CD14-positive monocyte (primary cell): ENCODE data around the gene ARID4B. TPM values are rescaled to one million over a fixed set of nuclear protein-coding genes. Genes with fewer than 3 reads are reported as not detected.

Source experiments
- DNase-seq, 3 donors: peaks; one replicate each; pipeline ENCODE4 v3.0.0-alpha.2; 2011 to 2022
- H2AFZ ChIP-seq: 2 replicates; pipeline ENCODE4 v1.6.0; 2012; ENCODE audit warnings: mild to moderate bottlenecking, low read depth, low read length, inconsistent platforms; ENCODE audit not compliant: insufficient read depth, poor library complexity, severe bottlenecking
- H3K27ac ChIP-seq, 2 donors: 1 replicate in 1 of 2; 2 replicates in 1 of 2; pipeline ENCODE4 v1.5.1; 2012 to 2013; ENCODE audit warnings: low read length in 2 of 2, control low read depth in 1 of 2, inconsistent platforms in 1 of 2, low read depth in 1 of 2, mild to moderate bottlenecking in 1 of 2
- H3K27me3 ChIP-seq, 2 donors: one replicate each; pipeline versions ENCODE4 v1.6.0 to v1.6.1; 2011 to 2013; ENCODE audit warnings: low read length in 2 of 2; ENCODE audit not compliant: control insufficient read depth in 2 of 2, insufficient read depth in 2 of 2
- H3K36me3 ChIP-seq, 2 donors: replicated peaks in 1 of 2; 1 replicate in 1 of 2; 2 replicates in 1 of 2; pipeline versions ENCODE4 v1.5.1 to v1.6.1; 2012 to 2013; ENCODE audit warnings: low read length in 2 of 2, control low read depth in 1 of 2, inconsistent platforms in 1 of 2, mild to moderate bottlenecking in 1 of 2; ENCODE audit not compliant: insufficient read depth in 2 of 2, control insufficient read depth in 1 of 2
- H3K4me1 ChIP-seq, 2 donors: 1 replicate in 1 of 2; 2 replicates in 1 of 2; pipeline versions ENCODE4 v1.5.1 to v1.6.1; 2012 to 2013; ENCODE audit warnings: low read length in 2 of 2, control low read depth in 1 of 2, inconsistent platforms in 1 of 2, mild to moderate bottlenecking in 1 of 2, moderate library complexity in 1 of 2; ENCODE audit not compliant: insufficient read depth in 2 of 2, control insufficient read depth in 1 of 2
- H3K4me2 ChIP-seq: replicated peaks from 2 replicates; pipeline ENCODE3; 2012; ENCODE audit warnings: low read length, moderate library complexity, mild to moderate bottlenecking; ENCODE audit not compliant: poor library complexity, severe bottlenecking; ENCODE audit errors: extremely low read depth
- H3K4me3 ChIP-seq, 3 experiments: fragments of 200-600 bp in 1 of 3; sonication (generic) in 1 of 3; replicated peaks in 1 of 3; 1 replicate in 2 of 3; 2 replicates in 1 of 3; pipeline ENCODE4 v1.5.1; 2011 to 2013; ENCODE audit warnings: low read length in 3 of 3, mild to moderate bottlenecking in 3 of 3, control low read depth in 2 of 3, low read depth in 2 of 3, inconsistent platforms in 1 of 3, moderate library complexity in 1 of 3
- H3K79me2 ChIP-seq: 2 replicates; pipeline ENCODE4 v1.6.0; 2012; ENCODE audit warnings: mild to moderate bottlenecking, control low read depth, inconsistent platforms, low read length, moderate library complexity; ENCODE audit not compliant: insufficient read depth
- H3K9ac ChIP-seq: 2 replicates; pipeline ENCODE4 v1.6.0; 2017; ENCODE audit warnings: low read length, mild to moderate bottlenecking; ENCODE audit not compliant: insufficient read depth, poor library complexity, severe bottlenecking
- H3K9me3 ChIP-seq, 2 donors: replicated peaks in 1 of 2; 1 replicate in 1 of 2; 2 replicates in 1 of 2; pipeline versions ENCODE4 v1.5.1 to v1.6.1; 2012 to 2013; ENCODE audit warnings: low read length in 2 of 2, control low read depth in 1 of 2; ENCODE audit not compliant: control insufficient read depth in 1 of 2, insufficient read depth in 1 of 2
- H4K20me1 ChIP-seq: 2 replicates; pipeline ENCODE4 v1.6.0; 2012; ENCODE audit warnings: mild to moderate bottlenecking, low read length, control low read depth, moderate library complexity; ENCODE audit not compliant: insufficient read depth
- H3K27ac Mint-ChIP-seq, 7 donors: one replicate each; pipeline ENCODE4 v1.8.0; 2020; ENCODE audit warnings: mild to moderate bottlenecking in 7 of 7, mixed read lengths in 7 of 7, moderate library complexity in 6 of 7, inconsistent platforms in 2 of 7
- H3K27me3 Mint-ChIP-seq, 3 donors: one replicate each; pipeline ENCODE4 v1.8.0; 2021 to 2022; ENCODE audit warnings: low read depth in 3 of 3, mild to moderate bottlenecking in 3 of 3, mixed read lengths in 3 of 3, moderate library complexity in 3 of 3, inconsistent platforms in 1 of 3
- H3K36me3 Mint-ChIP-seq, 2 donors: one replicate each; pipeline ENCODE4 v1.8.0; 2020; ENCODE audit warnings: mixed read lengths in 2 of 2, inconsistent platforms in 1 of 2, mild to moderate bottlenecking in 1 of 2
- H3K4me1 Mint-ChIP-seq: one replicate; pipeline ENCODE4 v1.8.0; 2020; ENCODE audit warnings: mild to moderate bottlenecking, mixed read lengths
- H3K4me3 Mint-ChIP-seq, 2 donors: one replicate each; pipeline ENCODE4 v1.8.0; 2020; ENCODE audit warnings: mild to moderate bottlenecking in 2 of 2, mixed read lengths in 2 of 2, moderate library complexity in 1 of 2
- H3K9me3 Mint-ChIP-seq, 7 donors: one replicate each; pipeline ENCODE4 v1.8.0; 2020 to 2022; ENCODE audit warnings: mixed read lengths in 7 of 7, mild to moderate bottlenecking in 6 of 7, moderate library complexity in 6 of 7, inconsistent platforms in 2 of 7
- CTCF ChIP-seq: fragments of 200-600 bp; IDR thresholded peaks from one replicate; pipeline ENCODE4 v1.8.0; 2022; ENCODE audit warnings: antibody characterized with exemption, mild to moderate bottlenecking
- WGBS: methylation state at CpG from one replicate; pipeline ENCODE4 v1.1.5; 2013; ENCODE audit warnings: missing lambda C conversion rate; ENCODE audit not compliant: insufficient coverage; 5-methylcytosine and 5-hydroxymethylcytosine counted together
- intact Hi-C, 2 donors: fragments of 100-400 bp; cut with micrococcal nuclease; formaldehyde crosslinking; loops; one replicate each; pipeline versions ENCODE4 v1.15.0 to v1.15.1; 2023
- polyA plus RNA-seq, 3 donors: library from polyadenylated mRNA; depleted of rRNA in 1 of 3; unstranded in 2 of 3; stranded (reverse) in 1 of 3; fragments of 300-500 nt in 2 of 3; fragments of >200 nt in 1 of 3; fragmentation: Illumina TruSeq in 2 of 3; gene quantifications; 1 replicate in 2 of 3; 2 replicates in 1 of 3; pipeline ENCODE4 v1.2.3, GENCODE V29; 2012 to 2021

The ARID4B gene
- polyA plus RNA-seq, 3 donors: 9.3 to 15.4 (median 11.1) TPM

DNA sequence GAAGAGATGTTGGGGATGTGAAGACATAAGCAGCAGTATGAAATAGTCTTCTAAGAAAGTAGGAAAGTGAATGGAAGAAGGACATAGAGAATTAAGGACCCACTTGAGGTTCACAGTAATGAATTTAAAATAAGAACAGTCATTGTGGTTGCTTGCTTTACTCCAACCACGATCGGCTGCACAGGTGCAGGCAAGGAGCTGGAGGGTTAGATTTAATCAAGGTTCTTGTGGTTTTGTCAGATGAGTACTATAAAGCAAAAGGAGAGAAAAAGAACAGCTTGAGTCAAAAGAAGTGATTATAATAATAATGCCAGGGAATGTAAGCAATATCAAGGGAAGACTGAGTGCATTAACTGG is 120.8 kb downstream of the ARID4B start:
- Histone ChIP-seq H3K27ac (no peak overlapping the region), H3K4me2 (no peak overlapping the region), H3K79me2 (no peaks in the 10 kb centered on the region), H3K27me3 (no peaks in the 10 kb centered on the region), H3K9me3 (no peaks in the 10 kb centered on the region), H3K9ac (no peak overlapping the region), H3K36me3 (peaks cover 57 to 81% of the 10 kb centered on the region in 2 donors), H2AFZ (no peak overlapping the region), H3K4me3 (no peak overlapping the region), H3K4me1 (no peaks in the 10 kb centered on the region), H4K20me1 (no peaks in the 10 kb centered on the region)
- H3K36me3 Mint-ChIP-seq: peaks cover 44 to 68% of the 10 kb centered on the region in 2 donors
- no peak for TF ChIP-seq CTCF
- peak overlapping the region in 1 of 7 donors; percentile 31 for H3K27ac Mint-ChIP-seq
- intact Hi-C loops: no loop called here
- DNase-seq: no peak
- no peaks in the 10 kb centered on the region for H3K4me1 Mint-ChIP-seq
- H3K9me3 Mint-ChIP-seq: no peaks in the 10 kb centered on the region
- WGBS: 0% methylated on average over 2 of the region's 2 CpGs
- H3K4me3 Mint-ChIP-seq: no peak overlapping the region
- H3K27me3 Mint-ChIP-seq: no peaks in the 10 kb centered on the region

GRCh38 chr1:235206533-235207208 is 121.3 kb downstream of the ARID4B start:
- Histone ChIP-seq H2AFZ (no peak overlapping the region), H3K9me3 (no peaks in the 10 kb centered on the region), H3K4me3 (no peak overlapping the region), H3K79me2 (no peaks in the 10 kb centered on the region), H4K20me1 (no peaks in the 10 kb centered on the region), H3K36me3 (peaks cover 53 to 76% of the 10 kb centered on the region in 2 donors), H3K27me3 (no peaks in the 10 kb centered on the region), H3K9ac (no peak overlapping the region), H3K4me2 (no peak overlapping the region), H3K4me1 (no peaks in the 10 kb centered on the region), H3K27ac (peak overlapping the region in 1 of 2 donors; percentile 9)
- peak overlapping the region in 1 of 7 donors; percentile 38 for H3K27ac Mint-ChIP-seq
- intact Hi-C loops: no loop called here
- H3K9me3 Mint-ChIP-seq: no peaks in the 10 kb centered on the region
- DNase-seq: peak in 1 of 3 donors; percentile 3
- no peak overlapping the region for H3K4me3 Mint-ChIP-seq
- TF ChIP-seq CTCF: no peak
- WGBS: 91% methylated on average over 4 of the region's 4 CpGs
- peaks cover 39 to 63% of the 10 kb centered on the region in 2 donors for H3K36me3 Mint-ChIP-seq
- H3K4me1 Mint-ChIP-seq: no peaks in the 10 kb centered on the region
- no peaks in the 10 kb centered on the region for H3K27me3 Mint-ChIP-seq
